ENCODE data around the gene NFAM1. TPM values are rescaled to one million over a fixed set of nuclear protein-coding genes. Genes with fewer than 3 reads are reported as not detected.

The NFAM1 gene
- total RNA-seq, 1 donor from 2014 or later: 0.72 TPM

- DNase-seq: no peak
Measured at GRCh38 chr22:42383287-42383686, 48.9 kb downstream of the NFAM1 start.

DNA sequence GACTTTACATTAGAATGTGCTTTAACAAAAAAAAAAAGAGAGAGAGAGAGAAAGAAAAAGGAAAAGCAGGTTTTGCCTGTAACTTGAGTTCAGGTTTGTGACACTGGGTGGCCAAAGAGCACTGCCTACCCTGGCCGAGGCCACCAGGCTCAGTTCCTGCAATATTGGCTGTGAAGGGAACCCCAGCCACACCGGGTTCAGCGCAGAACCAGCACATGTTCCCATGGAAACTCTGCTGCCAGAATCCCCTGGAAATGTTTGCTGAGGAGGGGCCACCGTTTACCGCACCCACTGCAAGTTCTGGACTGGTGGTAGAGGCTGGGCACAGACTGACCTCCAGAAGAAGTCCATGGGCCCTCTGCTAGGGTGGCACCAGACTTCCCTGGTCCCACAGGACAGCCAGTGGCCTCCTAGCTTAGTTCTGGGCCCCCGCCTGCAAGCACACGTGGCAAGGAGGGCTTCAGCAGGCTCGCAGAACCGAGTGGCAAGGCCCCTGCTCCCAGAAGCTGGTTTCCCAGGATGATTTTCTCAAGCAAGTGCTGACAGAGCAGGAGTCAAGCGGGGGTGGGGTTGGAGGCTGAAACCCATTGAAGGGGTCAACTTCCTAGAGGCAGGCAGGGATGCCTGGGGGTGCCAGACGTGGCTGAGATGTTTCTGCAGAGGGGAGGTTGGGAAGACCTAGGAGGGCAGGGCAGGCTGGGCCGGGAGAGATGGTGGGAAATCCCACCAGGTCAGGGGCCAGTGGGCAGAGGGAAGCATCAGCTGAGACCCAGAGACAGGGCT is 51.2 kb downstream of the NFAM1 start:
- no peak for DNase-seq

- no peak for DNase-seq
Measured at GRCh38 chr22:42379966-42380537, 52.2 kb downstream of the NFAM1 start.

DNA sequence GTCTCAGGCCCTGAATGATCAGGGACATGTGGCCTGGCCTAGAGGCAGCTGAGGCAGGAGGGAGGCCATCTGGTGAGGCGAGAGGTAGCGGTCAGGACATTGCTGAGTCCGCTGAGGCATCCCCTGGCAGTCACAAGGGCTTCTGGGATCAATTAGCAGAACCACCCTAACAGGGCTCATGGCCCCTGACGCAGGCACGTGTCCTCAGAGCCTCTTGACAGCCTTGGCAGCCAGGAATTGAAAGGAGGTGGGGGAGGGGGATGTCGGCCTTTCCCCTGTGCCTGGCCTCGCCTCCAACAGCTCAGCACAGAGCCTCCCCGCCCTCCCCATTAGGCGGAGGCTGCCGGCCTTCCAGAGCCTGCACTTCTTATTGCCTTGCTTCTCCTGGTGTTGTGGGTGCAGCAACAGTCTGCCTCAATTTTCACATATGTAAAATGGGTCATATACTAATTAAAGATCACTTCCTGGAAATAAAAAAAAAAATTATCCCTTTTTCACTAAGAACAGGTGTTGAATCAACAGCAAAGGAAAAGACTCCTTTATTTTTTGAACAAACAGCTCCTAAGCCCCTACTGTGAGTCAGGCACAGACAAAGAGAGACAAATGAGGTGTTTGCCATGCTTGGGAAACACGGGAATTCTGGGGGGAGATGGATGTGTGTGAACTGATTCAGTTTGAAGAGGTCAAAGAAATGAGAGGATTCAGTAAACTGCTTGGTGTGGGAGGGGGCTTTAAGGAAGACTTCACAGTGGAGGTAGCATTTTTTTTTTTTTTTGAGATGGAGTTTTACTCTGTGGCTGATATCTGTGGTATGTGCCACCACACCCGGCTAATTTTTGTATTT is 55.3 kb downstream of the NFAM1 start:
- peak; percentile 74 for DNase-seq

DNA sequence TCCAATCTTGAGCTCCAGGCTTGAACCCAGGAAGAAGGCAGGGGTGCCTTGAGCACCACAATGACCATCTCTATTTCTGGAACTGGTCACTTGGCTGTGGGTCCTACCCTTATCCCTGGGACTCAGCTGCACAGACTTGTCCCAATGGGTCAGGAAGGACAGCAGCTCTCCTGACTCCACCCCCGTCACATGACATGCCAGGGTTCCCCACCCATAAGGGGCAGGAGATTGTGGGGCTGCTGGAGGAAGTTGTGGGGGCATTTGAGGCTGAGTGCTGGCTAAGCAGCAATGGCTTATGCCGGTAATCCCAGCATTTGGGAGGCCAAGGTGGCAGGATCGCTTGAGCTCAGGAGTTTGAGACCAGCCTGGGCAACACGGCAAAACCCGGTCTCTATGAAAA is 56.2 kb downstream of the NFAM1 start:
- DNase-seq: no peak

GRCh38 chr22:42372976-42373375 is 59.2 kb downstream of the NFAM1 start:
- no peak for DNase-seq

- no peak for DNase-seq
Measured at GRCh38 chr22:42371501-42371900, 60.7 kb downstream of the NFAM1 start.

DNA sequence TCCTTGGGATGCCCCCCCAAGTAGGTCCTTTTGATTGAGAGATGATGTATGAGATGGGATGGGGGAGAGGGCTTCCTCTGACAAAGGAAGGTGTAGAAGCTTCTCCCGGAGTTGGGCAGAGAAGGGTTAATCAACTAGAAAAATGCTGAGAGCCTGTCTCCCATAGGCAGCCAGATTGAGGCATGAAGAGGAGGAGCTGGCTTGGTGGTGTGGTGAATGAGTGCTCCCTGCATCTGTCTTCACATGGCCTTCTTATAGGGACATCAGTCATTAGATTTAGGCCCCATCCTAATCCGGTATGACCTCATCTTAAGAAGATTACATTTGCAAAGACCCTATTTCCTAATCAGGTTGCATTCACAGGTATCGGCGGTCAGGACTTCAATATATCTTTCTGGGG is 61.1 kb downstream of the NFAM1 start:
- no peak for DNase-seq

- DNase-seq: peak; percentile 94
Measured at GRCh38 chr22:42369250-42370041, 62.8 kb downstream of the NFAM1 start.

DNA sequence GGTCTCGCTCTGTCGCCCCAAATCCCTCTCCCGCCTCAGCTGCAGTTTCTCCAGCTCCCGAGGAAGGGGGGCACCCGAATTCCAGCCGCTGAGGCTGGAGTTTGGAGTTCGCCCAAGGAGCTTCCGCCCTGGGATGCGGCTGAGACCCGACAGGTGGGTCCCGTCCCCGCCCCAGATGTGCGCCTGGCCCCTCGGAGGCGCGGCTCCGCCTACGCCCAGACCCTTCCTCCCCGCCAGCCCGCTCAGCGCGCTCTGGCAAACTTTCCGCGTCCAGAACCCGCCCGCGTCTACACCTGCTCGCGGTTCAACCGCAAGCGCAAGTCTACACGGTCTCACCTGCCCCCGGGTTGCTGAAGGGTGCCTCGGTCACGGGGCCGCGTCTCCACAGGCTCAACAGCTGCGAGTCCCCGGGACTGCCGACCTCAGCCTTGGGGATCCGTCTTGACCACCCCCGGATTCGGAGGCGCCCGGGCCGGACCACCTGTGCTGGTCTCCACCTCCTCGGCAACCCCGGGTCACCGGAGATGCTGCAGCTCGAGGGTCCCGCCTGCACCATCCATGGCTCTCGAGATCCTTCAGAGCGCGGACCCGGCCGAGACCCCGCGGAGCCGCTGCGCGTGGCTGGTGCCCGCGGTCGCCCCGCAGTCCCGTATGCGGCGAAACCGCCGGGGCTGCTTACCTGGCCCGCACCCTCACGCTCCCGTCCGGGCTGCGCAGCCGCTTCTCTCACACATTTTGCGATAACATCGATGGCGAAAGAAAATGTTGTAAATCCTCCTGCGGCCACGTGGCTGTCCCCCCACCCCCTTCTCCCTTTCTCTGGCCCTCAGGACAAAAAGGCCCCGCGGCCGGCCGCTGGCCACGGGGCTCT is 63.6 kb downstream of the NFAM1 start:
- peak; percentile 55 for DNase-seq

DNA sequence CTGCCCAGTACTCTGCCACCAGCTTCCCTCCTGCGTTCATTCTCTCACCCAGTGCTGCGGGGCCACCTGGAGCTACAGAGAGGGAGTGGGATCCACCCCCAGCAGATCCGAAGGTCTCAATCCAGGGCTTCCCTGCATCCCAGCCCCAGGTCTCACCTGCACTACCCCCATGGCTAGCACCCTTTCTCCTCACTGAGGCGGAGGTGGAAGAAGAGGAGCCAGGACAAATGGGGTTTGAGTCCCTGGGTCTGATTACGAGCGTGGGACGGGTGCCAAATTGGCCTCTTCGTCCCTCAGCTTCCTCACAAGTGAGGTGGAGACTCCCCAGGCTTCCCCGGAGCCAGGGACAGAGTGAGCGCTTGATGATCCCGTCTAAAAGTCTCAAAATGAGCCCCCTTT is 64.2 kb downstream of the NFAM1 start:
- no peak for DNase-seq

DNA sequence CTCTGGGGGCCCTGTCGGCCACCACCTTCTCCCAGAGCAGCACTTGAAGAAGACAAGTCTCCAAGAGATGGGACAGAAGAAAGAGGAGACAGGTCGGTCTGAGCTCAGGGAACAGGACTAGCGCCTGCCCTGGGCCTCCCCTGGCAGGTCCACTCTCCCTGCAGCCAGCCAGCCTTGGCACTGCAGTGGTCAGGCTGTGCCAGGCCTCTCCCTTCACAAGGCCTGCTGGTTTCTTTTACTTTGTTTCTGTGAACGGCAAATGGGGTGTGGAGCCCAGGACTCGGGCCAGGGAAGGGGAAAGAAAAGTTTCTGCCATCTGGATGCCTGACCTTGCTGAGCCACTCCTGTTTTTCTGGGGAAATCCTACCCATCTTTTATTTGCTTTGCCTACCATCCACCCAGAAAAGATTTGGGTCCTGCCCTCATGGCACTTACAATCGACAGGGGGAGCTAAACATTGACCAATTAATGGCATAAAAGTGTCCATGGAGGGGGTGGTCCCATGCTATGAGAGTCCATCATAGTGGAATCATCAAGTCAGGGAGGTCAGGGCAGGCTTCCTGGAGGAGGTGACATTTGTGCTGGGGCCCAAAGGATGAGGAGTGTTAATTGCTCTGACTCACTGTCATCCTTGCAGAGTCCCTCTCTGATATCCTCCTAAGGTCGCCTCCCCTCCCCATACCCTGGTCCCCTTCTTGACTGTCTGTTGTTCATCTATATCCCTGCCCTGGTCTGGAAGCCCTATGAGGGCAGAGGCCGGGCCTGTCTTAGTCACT is 65.2 kb downstream of the NFAM1 start:
- DNase-seq: peak; percentile 58

- no peak for DNase-seq
Measured at GRCh38 chr22:42365942-42366695, 66.1 kb downstream of the NFAM1 start.

- peak; percentile 85 for DNase-seq
Measured at GRCh38 chr22:42365111-42365865, 66.9 kb downstream of the NFAM1 start.

DNA sequence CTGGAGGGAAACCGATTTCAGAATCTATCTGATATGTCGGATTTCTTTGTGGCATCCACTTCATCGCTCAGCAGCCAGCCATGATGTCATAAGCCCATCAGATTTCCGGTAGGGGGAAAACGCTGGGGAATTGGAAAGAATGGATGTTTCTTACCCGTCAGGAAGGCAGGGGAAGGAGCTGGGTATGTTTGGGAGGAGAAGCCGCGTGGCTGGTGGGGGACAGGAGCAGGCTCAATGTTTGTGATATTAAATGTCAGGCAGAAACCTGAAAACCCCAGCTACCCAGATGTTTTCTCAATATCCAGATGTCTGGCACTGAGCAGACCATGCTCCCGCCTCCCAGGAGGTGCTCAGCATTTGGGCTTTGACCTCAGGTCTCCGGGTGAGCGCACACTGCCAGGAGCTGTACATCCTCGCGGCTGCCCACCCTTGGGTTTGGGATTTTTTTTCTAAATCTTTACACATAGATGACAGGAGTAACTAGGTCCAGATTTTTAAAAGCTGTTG is 67.5 kb downstream of the NFAM1 start:
- DNase-seq: peak; percentile 73

DNA sequence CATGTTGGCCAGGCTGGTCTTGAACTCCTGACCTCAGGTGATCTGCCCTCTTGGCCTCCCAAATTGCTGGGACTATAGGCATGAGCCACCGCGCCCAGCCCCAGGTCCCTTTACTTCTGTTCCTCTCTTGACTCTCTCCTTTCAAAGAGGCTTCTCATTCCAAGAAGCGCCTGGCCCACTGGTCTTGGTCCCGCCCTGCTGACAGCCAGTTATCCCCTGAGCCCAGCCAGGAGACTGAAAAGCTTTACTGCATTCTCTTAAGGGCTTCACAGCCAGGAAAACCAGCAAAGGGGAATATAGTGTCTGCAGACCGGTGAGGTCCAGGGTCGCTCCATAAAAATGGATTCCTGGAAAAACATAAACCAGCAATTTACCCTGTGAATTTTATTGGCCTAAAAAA is 68.3 kb downstream of the NFAM1 start:
- DNase-seq: no peak

DNA sequence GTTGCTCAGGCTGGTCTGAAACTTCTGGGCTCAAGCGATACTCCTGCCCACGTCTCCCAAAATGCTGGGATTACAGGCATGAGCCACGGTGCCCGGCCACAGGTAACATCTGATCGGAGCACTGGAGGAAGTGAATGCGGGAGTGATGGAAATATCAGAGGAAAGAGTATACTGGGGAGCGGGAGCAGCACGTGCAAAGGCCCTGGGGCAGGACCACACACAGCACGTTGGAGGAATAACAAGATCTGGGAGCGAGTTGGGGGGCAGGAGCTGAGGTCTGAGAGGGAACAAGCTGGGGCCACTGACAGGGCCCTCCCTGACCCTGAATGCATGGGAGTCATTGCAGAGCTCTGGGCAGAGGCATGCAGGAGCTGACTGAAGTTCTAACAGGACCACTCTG is 70.7 kb downstream of the NFAM1 start:
- no peak for DNase-seq

DNA sequence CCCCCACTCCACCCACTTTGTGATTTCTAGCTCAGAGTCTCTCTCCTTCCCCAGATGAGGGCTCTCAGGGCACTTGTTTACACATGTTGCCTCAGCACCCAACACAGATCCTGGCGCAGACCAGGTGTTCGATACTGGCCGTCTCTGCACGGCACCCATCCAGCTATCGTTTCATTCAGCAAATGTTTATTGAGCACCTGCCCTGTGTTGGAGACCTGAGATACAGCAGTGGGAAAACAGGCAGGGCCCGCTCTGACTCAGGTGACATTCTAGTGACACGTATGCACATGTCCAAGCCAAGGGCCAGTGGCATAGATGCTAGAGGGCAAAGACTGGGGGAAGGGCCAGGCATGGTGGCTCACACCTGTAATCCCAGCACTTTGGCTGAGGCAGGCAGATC is 71.9 kb downstream of the NFAM1 start:
- no peak for DNase-seq

Data from tongue (tissue), 2 donors.